Activated CD4-positive, CD25-positive, alpha-beta regulatory T cell (primary cell): ENCODE data around the gene MLLT11.

Experiments used
- DNase-seq, 4 experiments: peaks; one replicate each; lab custom pipeline; 2025; lab: John Stamatoyannopoulos, UW

Gene MLLT11, protein sequence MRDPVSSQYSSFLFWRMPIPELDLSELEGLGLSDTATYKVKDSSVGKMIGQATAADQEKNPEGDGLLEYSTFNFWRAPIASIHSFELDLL

DNA sequence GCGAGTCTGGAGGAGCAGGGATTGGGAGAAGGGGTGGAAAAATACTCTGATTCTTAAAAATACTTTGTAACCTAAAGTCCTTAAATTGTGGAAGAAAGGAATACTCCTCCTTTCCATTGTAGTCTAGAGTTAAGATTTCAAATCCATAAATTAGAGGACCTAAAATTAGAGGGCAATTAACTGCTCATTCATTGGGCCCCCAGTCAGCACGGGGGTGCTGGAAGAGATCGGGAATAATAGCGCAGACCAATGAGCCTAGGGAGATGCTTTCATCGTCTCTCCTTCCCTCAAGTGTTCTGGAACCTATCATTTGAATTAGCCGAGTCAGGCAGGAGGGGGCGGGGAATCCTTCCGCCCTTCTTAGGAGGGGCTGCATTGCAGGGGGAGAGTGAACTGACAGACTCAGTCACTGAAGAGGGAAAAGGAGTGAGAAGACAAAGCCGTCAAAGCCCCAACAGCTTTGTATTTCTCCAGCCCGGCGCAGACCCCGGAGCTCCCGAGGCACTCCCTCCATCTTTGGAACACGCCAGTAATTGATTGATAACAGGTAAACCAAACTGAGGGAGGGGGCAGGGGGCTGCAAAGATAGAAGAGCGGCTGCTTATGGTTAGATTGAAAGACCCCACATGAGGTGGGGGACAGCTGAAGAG lies at the start of gene MLLT11:
Gene MLLT11, plus strand, starts transcription at position 391 of the 650 bp plus-strand sequence. CDS start 6,828 bp downstream, outside the sequence.
- no peak for DNase-seq

- no peak for DNase-seq
Measured at GRCh38 chr1:151011154-151011850, 48.9 kb upstream of the MLLT11 start.

DNA sequence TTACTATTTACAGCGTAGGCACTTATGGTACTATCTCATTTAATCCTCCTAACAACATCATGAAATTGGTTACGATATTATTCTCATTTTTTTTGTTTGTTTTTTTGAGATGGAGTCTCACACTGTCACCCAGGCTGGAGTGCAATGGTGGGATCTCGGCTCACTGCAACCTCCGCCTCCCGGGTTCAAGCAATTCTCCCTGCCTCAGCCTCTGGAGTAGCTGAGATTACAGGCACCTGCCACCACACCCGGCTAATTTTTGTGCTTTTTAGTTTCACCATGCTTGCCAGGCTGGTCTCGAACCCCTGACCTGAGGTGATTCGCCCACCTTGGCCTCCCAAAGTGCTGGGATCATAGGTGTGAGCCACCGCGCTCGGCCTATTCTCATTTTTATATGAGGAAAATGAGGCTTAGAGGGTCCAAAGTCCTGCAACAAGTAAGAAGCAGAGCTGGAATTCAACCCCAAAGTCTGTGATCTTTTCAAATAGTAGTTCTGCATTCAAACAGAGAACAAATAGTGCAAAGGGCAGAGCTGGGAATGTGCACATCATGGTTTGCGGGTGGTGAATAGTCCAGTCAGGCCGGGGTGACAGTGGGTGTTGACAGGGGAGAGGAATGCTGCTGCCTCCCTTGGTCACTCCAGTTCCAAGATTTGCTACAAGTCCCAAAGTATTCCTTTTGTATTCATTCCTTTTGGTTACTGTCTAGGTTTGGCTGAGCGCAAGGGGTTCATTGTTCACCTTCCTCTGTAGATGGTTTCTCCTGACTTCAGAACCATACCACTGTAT lies 47.3 kb upstream of the MLLT11 start:
- DNase-seq, result no peak

GRCh38 chr1:151013518-151013917 lies 46.7 kb upstream of the MLLT11 start:
- no peak for DNase-seq

- DNase-seq, result peak; percentile 56 to 84 (median 72)
Measured at GRCh38 chr1:151024540-151025146, 35.6 kb upstream of the MLLT11 start.

- DNase-seq, result no peak
Measured at GRCh38 chr1:151026460-151026859, 33.7 kb upstream of the MLLT11 start.

- DNase-seq, result no peak
Measured at GRCh38 chr1:151032164-151032563, 28.0 kb upstream of the MLLT11 start.

DNA sequence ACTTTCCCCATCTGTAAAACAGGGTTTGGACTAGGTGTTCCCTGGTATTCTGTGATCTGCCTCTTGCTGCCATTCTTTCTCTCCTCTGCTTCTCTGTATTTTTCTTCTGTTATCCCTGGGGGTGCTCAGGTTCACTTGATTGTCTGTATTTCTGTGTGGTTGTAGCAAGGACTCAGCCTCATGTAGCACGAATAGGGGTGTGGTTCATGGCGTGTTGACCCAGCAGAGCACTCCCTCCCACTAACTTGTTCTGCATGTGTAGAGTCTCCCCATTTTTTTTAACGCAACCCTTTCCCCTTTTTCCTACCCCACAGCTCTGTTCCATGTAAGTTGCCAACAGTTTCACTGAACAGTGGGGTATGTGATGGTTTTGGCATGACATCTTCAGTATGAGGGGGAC lies 25.0 kb upstream of the MLLT11 start:
- no peak for DNase-seq

GRCh38 chr1:151036356-151036755 lies 23.8 kb upstream of the MLLT11 start, which contains the start of gene BNIPL:
TSS of gene BNIPL (plus strand) at chr1:151036586. CDS start at chr1:151036726, 140 bp downstream.
- no peak for DNase-seq

GRCh38 chr1:151037032-151037431 lies 23.2 kb upstream of the MLLT11 start:
- no peak for DNase-seq

GRCh38 chr1:151039521-151039920 lies 20.7 kb upstream of the MLLT11 start:
- DNase-seq, result no peak

- no peak for DNase-seq
Measured at GRCh38 chr1:151043163-151043562, 17.0 kb upstream of the MLLT11 start.

DNA sequence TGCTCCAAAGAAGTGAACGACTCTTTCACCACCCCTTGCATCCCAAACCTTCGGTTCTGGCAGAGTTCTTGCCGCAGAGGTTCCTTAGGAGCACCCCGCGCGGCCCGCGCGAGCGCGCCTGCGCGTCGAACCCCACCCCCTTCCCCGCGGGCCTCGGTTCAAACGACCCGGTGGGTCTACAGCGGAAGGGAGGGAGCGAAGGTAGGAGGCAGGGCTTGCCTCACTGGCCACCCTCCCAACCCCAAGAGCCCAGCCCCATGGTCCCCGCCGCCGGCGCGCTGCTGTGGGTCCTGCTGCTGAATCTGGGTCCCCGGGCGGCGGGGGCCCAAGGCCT lies 12.6 kb upstream of the MLLT11 start, which contains the start of gene C1orf56:
Gene C1orf56, plus strand, starts transcription at position 161 of the 334 bp plus-strand sequence. Its CDS starts 97 bp downstream, at position 258.
- DNase-seq, result peak in 3 of 4 experiments; percentile 30 to 39 (median 31)

- peak in 2 of 4 experiments; percentile 9 to 25 for DNase-seq
Measured at GRCh38 chr1:151047925-151048644, 12.1 kb upstream of the MLLT11 start.

DNA sequence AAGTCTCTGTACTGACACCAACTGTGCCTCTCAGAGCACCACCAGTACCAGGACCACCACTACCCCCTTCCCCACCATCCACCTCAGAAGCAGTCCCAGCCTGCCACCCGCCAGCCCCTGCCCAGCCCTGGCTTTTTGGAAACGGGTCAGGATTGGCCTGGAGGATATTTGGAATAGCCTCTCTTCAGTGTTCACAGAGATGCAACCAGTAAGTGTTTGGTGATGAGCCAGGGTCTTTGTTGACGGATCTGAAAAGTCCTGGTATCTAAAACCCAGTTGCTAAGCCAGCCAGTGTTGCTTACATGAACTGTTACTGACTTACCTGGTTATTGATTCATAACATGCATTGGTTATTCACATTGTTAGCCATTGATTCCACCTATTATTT lies 11.6 kb upstream of the MLLT11 start:
- no peak for DNase-seq

GRCh38 chr1:151049458-151049857 lies 10.7 kb upstream of the MLLT11 start:
- DNase-seq, result no peak

DNA sequence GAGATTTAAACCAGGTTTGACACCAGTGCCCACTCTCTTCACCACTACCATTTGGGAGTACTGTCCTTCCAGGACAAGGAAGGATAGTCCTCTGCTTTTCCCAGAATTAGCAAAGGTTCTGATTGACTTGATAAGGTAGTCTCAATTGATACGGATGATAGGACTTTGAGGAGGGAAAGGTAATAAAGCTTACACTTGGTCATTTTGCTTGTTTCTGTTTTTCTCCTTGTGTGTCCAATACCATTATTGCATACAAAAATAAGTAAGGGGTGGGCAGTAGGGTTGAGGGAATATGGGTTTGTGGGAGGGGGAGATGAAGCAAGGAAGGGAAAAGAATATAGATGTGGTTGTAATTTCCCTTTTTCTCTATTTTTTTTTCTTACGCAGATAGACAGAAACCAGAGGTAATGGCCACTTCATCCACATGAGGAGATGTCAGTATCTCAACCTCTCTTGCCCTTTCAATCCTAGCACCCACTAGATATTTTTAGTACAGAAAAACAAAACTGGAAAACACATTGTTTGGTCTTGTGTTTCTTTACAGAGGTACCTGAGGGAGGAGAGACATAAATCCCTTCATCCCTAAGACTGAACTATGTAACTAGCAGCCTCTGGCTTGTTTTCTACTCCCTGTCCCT lies 10.0 kb upstream of the MLLT11 start:
- no peak for DNase-seq

- DNase-seq, result no peak
Measured at GRCh38 chr1:151051356-151052009, 8.7 kb upstream of the MLLT11 start.

- DNase-seq, result no peak
Measured at GRCh38 chr1:151054971-151055547, 5.1 kb upstream of the MLLT11 start.

DNA sequence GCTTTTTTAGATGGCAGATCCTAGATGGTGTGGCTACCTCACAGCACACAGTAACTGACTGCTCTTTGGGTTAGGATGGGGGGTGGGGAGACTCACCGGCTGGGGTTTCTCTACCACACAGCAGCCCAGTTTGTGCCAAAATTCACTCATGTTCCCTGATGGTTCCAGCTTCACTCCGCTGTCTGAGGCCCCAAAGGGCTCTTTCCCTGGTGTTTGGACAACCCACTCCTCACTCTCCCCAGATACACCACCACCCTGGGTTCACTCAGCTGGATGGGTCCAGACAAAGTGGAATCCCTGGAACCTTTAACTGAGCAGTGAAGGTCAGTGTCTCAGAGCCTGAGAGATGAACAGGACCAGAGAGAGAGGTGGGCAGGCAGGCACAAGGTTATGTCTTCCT lies 4.6 kb upstream of the MLLT11 start:
- no peak for DNase-seq
